GM15510 (cell line): ENCODE data around the gene C9.

ENCODE experiments used
- POLR2A ChIP-seq: IDR thresholded peaks from 3 replicates; pipeline ENCODE4 v1.6.1; 2011; ENCODE audit warnings: borderline replicate concordance; ENCODE audit not compliant: insufficient read length; ENCODE audit errors: extremely low read depth

The C9 gene

DNA sequence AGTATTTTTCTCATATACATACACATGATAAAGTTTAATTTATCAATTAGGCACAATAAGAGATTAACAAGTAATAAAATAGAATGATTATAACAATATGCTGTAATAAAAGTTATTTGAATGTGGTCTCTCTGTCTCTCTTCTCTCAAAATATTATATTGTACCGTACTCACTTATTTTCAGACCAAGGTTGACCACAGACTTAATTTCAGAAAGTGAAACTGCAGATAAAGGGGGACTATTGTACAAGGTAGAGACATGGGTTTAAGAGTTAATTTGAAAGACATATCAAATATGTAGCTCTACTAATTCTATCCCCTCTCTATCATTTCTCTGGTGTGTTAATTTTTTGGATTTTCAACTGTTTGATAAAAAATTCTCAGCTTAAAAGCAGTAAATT is 20.0 kb upstream of the C9 start:
- no peak for TF ChIP-seq POLR2A

DNA sequence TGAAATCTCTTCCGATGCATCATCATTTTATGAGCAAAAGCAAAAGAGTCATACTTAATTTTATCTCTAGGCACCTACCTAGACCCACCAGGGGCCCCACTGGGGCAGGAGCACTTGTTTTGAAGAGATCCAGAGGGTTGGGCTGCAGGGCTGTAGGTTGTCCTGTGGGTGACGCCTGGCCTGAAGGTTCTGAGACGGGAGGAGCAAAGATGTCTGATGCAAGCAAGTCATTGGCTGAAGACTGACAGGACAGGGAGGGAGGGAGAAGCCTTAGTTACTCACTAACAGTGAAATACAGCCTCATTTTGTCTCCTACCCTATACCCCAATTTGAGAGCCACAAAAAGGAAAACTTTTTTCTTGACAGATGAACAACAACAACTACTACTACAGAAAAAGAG is 17.1 kb upstream of the C9 start:
- no peak for TF ChIP-seq POLR2A

DNA sequence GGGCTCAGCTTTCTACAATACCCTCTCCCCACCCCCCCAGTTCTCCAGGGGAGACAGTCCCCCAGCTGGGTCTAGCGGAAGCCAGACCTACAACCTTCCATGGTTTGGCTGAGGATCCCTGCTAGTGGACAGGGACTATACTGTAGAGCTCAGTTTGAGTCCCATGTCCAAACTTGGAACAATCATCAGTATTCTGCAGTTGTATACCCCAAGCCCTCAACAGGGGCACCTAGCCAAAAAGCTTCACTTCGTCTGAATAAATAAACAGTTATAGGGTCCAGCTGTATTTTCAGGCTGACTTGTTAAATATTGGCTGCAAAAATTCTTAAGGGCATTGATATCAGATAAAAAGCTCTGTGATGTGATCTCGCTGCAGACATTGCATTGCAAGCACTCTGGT is 15.4 kb upstream of the C9 start:
- TF ChIP-seq POLR2A: no peak

DNA sequence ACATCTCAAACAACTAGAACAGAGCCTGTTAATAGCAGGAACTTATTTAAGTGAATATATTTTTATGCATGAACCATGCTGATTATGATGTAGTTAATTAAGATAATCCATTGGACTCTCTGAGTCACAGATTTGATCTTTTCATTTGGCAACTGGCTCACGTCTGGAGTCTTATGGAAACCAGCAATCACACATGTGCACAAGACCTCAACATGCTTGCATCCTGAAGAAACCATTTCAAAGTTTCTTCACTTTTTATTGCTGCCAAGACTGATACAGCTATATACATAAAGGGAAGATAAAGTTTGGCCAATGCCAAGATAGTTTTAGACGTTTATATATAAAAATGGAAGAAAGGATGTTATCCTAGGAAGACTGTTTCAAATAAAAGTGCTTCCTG is 13.3 kb upstream of the C9 start:
- TF ChIP-seq POLR2A: no peak

DNA sequence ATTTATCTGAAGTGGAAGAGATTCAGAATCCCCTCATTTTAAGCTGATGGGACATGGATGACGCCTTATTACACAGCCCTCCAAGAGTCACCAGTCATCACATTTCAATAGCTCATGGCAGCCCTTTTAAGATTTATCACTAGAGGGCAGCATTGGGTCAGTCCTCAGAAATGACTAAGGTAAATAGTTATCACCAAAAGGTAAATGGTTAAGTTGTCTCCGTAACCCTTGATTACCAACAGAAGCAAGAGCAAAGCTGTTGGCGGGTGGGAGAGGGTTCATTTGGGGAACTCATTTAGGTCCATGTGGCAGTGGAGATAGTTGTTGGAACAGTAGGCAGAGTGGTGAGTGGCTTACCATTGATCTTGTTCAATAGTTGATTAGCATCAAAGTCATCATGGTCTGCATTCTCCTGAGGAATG is 12.0 kb upstream of the C9 start:
- no peak for TF ChIP-seq POLR2A

DNA sequence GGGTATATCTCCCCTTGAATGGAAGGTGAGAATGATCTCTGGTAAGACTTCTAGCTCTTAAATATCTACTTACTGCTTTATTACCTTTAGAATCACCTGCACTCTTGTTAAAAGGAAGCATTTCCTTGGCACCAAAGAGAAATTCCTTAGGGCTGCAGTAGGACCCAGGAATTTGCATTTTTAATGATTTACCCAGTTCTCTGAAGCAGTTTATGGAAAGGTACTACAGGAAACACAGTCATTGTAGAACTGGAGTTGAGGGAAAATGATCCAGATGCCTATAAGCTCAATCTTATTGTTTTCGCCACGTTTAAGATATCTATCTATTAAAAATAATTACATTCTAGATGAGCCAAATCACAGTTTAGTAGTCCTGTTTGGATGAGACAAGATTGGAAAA is 9.5 kb upstream of the C9 start:
- TF ChIP-seq POLR2A: no peak

DNA sequence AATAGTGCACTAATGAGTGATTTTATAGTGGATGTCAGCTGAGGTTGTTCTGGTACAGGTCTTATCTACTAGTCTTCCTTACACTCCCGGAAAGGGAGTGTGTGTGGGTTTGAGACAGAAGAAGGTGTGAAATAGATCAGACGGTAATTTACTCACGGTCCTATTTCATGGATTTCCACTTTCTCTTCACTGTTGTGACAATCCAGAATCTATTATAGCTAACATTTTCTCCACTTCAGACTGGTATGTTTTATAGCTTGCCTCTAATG is 7.0 kb upstream of the C9 start:
- TF ChIP-seq POLR2A: no peak

DNA sequence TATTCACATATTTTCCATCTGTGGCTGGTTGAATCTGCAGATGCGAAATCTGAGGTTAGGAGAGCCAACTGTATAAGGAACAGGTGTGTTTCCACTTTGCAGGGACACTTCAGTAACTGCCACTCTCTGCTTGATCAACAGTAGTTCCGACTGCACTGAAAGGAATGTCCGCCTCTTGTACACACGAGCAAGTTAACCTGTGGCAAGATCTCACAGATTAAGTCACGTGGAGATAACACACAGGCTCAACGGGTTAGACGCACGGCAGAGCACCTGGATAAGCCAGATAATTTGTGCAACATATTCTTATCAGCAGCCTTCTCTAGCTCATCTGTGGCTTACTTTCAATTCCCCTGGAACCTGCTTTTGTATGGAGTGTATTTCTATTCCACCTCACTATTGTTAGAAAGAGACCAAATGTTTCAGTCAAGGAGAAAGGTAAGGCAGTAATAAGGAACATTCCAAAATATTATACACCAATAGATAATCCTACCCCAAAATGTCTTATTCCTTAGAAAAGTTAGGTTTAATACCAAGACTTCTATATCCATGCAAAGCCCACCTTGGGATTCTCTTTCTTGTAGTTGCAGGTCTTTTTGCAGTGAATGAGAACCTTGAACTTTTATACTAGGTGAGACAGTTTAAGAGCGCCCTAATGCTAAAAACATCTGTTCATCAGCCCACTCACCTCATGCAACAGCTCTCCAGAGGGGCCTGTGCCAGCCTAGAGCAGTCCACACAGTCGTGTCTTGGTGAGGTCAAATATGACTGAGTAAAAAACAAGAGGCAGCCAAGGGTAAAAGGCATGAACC is 6.5 kb upstream of the C9 start:
- no peak for TF ChIP-seq POLR2A

DNA sequence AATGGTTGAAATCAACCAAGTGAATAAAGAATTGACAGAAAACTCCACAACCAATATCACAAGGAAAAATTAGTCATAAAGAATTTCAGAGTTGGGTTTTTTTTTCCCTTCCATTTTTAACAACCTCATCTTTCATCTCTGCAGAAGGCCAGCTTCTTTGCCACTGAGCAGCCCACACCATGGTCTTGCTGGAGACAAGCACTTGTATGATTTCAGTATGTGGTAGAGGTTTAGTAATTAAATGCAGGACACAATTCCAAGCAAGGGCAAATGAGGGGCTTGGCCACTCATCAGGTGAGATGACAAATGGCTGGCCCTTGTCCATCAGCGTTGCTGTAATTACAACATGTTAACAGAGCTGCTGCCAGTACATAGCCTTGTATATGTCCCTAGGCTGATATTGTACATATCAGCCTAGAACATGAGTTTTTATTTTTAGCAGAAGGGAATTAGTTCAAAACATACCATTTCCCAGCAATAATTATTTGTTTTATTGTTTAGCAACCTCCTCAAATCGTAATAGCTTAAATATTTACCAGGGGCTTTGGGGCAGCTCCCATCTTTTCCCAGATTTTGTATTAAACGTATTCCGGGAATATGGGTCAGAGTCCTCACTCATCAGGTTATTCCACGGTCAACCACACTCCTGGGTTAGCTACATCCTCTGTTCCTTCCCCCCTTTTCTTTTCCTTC is 5.0 kb upstream of the C9 start:
- no peak for TF ChIP-seq POLR2A

DNA sequence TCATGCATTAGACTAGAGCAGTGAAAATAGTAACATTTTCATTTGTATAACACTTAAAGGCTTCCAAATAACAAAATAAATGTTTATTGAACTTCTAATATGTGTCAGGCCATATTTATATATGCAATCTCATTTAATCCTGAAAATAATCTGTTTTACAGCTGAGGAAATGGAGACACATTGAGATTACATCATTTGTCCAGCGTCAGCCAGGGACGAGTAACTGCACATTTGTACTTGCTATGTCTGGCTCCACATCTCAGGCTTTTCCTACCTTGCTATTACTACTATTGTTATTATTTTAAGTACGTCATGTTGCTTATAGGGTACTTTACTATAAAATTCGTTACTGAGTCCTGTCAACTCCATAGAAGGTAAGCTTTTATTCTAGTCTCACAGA is 3.8 kb upstream of the C9 start:
- TF ChIP-seq POLR2A: no peak

DNA sequence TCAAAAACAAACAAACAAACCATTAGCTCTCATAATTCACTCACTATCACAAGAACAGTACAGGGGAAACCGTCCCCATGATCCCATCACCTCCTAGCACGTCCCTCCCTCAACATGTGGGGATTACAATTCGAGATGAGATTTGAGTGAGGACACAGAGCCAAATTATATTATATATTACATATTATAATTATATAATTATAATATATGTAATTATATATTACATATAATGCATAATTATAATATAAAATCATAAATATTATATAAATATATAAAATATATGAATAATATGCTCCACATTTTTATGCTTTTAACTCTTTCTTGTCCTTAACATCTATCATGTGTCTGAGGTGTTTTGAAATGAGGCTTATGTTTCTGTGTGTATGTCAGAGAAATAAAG is 3.4 kb upstream of the C9 start:
- no peak for TF ChIP-seq POLR2A

DNA sequence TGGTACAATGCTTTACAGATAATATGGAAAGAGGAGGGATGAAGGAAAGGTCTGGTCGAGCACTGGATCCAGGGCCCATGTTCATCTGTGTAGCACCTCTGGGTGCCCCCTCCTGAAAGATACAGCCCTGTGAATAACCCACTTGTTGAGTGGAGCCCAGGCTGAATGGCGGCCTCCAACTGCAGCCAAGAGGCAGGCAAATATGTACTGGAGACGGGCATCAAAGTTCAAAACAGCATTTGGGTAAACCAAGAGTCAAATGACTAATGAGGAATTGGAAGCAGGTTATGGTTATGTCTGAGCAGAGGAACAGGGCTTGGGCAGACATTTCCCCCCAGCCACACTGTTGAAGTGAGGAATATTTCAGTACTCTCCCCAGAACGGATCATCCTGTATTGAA is 1.1 kb downstream of the C9 start:
- no peak for TF ChIP-seq POLR2A

DNA sequence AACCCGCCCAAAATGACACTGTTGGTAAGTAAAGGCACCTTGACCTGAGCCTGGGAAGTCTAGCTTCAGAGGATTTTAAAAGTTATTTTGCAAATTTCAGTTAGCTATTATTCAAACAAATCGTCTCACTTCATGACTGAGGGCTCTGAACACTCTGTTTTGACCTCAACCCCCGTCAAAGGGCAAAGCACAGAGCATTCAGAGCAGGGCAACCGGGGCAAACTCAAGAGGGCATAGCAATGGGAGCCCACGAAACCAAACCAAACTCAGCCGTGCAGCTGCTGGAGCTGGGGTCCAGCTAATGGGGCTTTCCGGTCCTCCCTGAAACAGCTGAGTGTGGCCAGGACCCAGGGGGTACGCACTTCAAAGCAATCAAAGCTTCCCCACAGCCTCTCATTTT is 1.6 kb downstream of the C9 start:
- no peak for TF ChIP-seq POLR2A

DNA sequence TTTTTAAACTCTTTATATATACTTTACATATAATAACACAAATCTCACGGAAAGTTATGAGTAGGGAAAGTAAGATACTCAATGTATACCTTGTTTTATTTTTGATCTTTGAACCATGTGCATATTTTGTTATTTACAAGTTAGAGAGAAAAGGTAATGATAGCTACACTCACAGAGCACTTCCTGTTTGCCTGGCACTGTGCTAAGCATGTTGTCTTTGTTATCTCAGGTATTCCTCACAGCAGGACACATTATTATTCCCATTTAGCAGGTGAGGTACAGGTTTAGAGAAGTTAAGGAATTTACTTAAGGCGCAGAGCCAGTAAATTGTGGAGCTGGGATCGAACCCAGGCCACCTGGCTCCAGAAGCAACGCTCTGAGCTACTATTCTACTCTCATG is 3.0 kb downstream of the C9 start:
- no peak for TF ChIP-seq POLR2A

DNA sequence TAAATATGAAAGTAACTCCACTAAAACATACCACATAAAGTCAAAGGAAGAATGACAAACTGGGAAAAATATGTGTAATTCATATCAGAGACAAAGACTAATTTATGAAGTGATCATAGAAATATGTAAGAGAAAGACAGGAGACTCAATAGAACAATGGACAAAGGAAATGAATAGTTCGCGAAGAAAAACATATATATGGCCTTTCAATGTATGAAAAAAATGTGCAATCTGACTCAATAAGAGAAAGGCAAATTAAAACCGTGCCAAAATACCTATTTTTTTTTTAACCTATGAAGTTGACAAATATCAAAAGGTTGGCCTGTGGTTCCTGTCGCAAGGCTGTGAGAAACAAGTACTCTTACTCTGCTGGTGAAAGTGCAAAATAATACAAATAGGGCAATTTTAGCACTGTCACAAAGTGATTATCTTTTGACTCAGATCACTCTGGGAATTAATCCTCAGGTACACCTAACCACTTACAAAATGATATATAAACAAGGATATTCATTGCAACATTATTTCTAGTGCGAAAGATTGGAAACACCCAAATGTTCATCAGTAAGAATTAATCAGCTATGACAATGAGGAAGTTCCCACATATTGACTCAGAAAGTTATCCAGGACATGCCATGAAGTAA is 3.7 kb downstream of the C9 start:
- no peak for TF ChIP-seq POLR2A

DNA sequence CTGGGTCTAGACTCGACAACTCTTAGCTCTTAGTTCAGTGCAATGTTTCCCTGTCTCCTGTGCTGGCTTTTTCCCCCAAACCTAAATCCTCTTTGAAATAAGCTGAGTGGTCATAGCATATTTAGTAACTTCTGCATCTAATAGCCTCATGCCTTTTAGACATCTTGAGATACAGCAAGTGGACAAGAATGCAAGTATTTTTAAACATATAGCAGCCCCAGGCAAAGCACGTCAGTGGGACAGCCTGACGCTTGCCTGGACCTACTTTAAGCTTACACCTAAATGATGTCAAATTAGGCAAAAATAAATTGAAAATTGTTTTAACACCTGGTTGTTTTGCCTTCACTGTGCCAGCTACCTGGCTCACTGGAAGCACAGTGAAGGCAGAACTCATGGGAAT is 8.0 kb downstream of the C9 start:
- TF ChIP-seq POLR2A: no peak
